GM12878 (cell line): ENCODE measurements around the gene PRM3. TPM values are rescaled to one million over a fixed set of nuclear protein-coding genes. Genes with fewer than 3 reads are reported as not detected.

ENCODE experiments used
- BRCA1 ChIP-seq: IDR thresholded peaks from 2 replicates; pipeline ENCODE4 v1.6.1; 2011; ENCODE audit warnings: low read depth, low read length, improper control_type of control experiment
- EED ChIP-seq: sonication (generic); IDR thresholded peaks from 2 replicates; pipeline ENCODE4 v1.6.1; 2016; ENCODE audit warnings: antibody characterized with exemption, low read depth
- ESRRA ChIP-seq: IDR thresholded peaks from 2 replicates; pipeline ENCODE4 v1.6.1; 2012; ENCODE audit warnings: mild to moderate bottlenecking, low read length, improper control_type of control experiment
- ETV6 ChIP-seq, 2 experiments: fragments of 450-650 bp in 1 of 2; IDR thresholded peaks in 1 of 2; conservative IDR thresholded peaks in 1 of 2; 2 replicates each; pipeline ENCODE4 v1.6.1; 2014; ENCODE audit warnings: antibody characterized with exemption in 1 of 2, borderline replicate concordance in 1 of 2, low read depth in 1 of 2, mild to moderate bottlenecking in 1 of 2, moderate library complexity in 1 of 2
- HCFC1 ChIP-seq: fragments of 150-350 bp; IDR thresholded peaks from 2 replicates; pipeline ENCODE4 v1.6.1; 2014; ENCODE audit warnings: low read length
- IKZF1 ChIP-seq: fragments of 450-650 bp; conservative IDR thresholded peaks from 2 replicates; pipeline ENCODE4 v1.6.1; 2017; ENCODE audit warnings: antibody characterized with exemption, mild to moderate bottlenecking
- MEF2A ChIP-seq: IDR thresholded peaks from 2 replicates; pipeline ENCODE4 v1.6.1; 2011; ENCODE audit warnings: low read depth, mild to moderate bottlenecking, low read length, moderate library complexity; ENCODE audit not compliant: insufficient read depth
- POLR2A ChIP-seq: IDR thresholded peaks from 2 replicates; pipeline ENCODE4 v1.6.1; 2011; ENCODE audit warnings: low read depth, mild to moderate bottlenecking, low read length
- POLR2AphosphoS2 ChIP-seq: IDR thresholded peaks from 2 replicates; pipeline ENCODE4 v1.6.1; 2011; ENCODE audit warnings: low read depth, mild to moderate bottlenecking, low read length, improper control_type of control experiment, moderate library complexity
- POLR2AphosphoS5 ChIP-seq: IDR thresholded peaks from 2 replicates; pipeline ENCODE4 v1.6.1; 2011; ENCODE audit warnings: mild to moderate bottlenecking, low read length, inconsistent platforms
- POU2F2 ChIP-seq: IDR thresholded peaks from 3 replicates; pipeline ENCODE4 v1.6.1; 2011; ENCODE audit warnings: low read depth, mild to moderate bottlenecking, low read length, borderline replicate concordance
- WRNIP1 ChIP-seq: IDR thresholded peaks from 2 replicates; pipeline ENCODE4 v1.6.1; 2011; ENCODE audit warnings: low read depth, low read length, improper control_type of control experiment, borderline replicate concordance
- polyA plus RNA-seq, 11 experiments: library from polyadenylated mRNA; depleted of rRNA in 4 of 11; unstranded in 6 of 11; stranded (reverse) in 5 of 11; fragments of >200 nt; fragmentation: Nextera tagmentation in 4 of 11; fragmentation: Illumina TruSeq in 1 of 11; extraction: Ambion mirVana in 4 of 11; extraction: Trizol in 1 of 11; gene quantifications; 1 replicate in 1 of 11; 2 replicates in 10 of 11; pipeline versions ENCODE4 v1.2.1 to v1.2.3, GENCODE V29; 2011 to 2016; ENCODE audit warnings: inconsistent platforms in 2 of 11, missing spikeins in 2 of 11, low read depth in 1 of 11
- total RNA-seq, 4 experiments: library from RNA; depleted of rRNA in 3 of 4; stranded (reverse); fragments of >200 nt in 3 of 4; fragmentation: Illumina TruSeq in 1 of 4; extraction: Trizol in 1 of 4; gene quantifications; 2 replicates each; pipeline versions ENCODE4 v1.2.1 to v1.2.3, GENCODE V29; 2013 to 2021
- TF ChIP-seq, protein P1 (sequence below): fragments of 450-650 bp; IDR thresholded peaks from 2 replicates; pipeline ENCODE4 v1.6.1; 2017; ENCODE audit warnings: mild to moderate bottlenecking, moderate library complexity
- TF ChIP-seq, protein P2 (sequence below): fragments of 450-650 bp; IDR thresholded peaks from 2 replicates; pipeline ENCODE4 v1.6.1; 2016; ENCODE audit warnings: mild to moderate bottlenecking

The PRM3 gene
- total and polyA plus RNA-seq, 10 of the 15 experiments (the other 5 are each of a cell fraction or from before 2014, with no cell fraction given): not detected

DNA sequence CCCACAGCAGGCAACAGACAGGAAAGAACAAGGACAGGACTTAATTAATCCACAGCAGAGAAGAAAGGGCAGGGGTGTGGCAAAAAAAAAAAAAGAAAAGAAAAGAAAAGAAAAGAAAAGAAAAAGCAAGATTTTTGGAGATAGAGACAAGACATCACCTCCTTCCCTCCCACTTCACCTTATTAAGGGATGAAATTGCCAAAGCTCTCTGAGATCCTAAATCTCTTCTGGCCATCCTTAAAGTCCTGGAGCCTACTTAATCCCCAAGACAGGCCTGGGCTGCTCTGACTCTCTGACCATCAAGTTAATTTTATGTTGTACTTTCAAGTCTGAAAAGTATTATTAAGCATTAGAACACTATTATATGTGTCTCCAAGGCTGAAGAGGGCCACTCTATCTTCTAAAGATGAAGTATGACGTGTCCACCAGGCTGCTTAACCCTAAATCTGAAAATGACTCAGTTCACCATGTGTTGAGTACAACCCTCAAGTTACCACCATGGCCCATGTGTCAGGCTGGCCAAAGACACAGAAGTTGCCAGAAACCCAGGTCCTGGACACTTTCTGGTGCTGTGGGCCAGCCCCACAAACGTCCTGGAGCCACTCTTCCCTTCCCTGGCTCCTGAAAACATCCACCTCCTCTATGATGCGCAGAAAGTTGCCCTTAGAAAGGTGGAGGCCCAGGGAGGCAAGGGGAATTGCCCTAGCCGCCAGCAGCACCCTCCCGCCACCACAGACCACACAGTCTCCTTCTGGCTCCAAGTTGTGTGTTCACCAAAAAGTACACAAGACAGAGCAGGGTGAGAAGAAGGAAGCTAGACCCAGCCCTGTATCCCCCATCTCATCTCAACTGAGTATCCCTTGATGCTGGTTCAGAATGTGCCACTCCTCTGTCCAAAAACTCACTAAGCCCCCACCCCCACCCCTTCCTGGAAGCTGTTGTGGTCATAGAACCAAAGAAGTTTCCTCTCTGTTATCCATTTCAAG is 20.1 kb downstream of the PRM3 start (continued):
- TF ChIP-seq IKZF1: peak; percentile 39; the same call in 1 of the 2 replicates
- TF ChIP-seq, protein P1, sequence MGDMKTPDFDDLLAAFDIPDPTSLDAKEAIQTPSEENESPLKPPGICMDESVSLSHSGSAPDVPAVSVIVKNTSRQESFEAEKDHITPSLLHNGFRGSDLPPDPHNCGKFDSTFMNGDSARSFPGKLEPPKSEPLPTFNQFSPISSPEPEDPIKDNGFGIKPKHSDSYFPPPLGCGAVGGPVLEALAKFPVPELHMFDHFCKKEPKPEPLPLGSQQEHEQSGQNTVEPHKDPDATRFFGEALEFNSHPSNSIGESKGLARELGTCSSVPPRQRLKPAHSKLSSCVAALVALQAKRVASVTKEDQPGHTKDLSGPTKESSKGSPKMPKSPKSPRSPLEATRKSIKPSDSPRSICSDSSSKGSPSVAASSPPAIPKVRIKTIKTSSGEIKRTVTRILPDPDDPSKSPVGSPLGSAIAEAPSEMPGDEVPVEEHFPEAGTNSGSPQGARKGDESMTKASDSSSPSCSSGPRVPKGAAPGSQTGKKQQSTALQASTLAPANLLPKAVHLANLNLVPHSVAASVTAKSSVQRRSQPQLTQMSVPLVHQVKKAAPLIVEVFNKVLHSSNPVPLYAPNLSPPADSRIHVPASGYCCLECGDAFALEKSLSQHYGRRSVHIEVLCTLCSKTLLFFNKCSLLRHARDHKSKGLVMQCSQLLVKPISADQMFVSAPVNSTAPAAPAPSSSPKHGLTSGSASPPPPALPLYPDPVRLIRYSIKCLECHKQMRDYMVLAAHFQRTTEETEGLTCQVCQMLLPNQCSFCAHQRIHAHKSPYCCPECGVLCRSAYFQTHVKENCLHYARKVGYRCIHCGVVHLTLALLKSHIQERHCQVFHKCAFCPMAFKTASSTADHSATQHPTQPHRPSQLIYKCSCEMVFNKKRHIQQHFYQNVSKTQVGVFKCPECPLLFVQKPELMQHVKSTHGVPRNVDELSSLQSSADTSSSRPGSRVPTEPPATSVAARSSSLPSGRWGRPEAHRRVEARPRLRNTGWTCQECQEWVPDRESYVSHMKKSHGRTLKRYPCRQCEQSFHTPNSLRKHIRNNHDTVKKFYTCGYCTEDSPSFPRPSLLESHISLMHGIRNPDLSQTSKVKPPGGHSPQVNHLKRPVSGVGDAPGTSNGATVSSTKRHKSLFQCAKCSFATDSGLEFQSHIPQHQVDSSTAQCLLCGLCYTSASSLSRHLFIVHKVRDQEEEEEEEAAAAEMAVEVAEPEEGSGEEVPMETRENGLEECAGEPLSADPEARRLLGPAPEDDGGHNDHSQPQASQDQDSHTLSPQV: no peak
- TF ChIP-seq ESRRA: no peak
- TF ChIP-seq BRCA1: no peak
- TF ChIP-seq, protein P2, sequence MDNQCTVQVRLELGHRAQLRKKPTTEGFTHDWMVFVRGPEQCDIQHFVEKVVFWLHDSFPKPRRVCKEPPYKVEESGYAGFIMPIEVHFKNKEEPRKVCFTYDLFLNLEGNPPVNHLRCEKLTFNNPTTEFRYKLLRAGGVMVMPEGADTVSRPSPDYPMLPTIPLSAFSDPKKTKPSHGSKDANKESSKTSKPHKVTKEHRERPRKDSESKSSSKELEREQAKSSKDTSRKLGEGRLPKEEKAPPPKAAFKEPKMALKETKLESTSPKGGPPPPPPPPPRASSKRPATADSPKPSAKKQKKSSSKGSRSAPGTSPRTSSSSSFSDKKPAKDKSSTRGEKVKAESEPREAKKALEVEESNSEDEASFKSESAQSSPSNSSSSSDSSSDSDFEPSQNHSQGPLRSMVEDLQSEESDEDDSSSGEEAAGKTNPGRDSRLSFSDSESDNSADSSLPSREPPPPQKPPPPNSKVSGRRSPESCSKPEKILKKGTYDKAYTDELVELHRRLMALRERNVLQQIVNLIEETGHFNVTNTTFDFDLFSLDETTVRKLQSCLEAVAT: peak; percentile 55
- no peak for TF ChIP-seq MEF2A
- peak; percentile 54; the same call in 1 of the 2 replicates for TF ChIP-seq POLR2A
- TF ChIP-seq EED: peak; percentile 24; the same call in 1 of the 2 replicates
- TF ChIP-seq POU2F2: peak; percentile 43; the same call in 1 of the 3 replicates
- TF ChIP-seq ETV6 (conservative IDR thresholded peaks at IDR 0.05 in 1 of 2, IDR thresholded peaks at IDR 0.05 in 1 of 2; ENCODE audit: borderline replicate concordance in 1 of 2, low read depth in 1 of 2): no peak
- peak; percentile 63 for TF ChIP-seq POLR2AphosphoS2
- TF ChIP-seq POLR2AphosphoS5: peak; percentile 92
- no peak for TF ChIP-seq HCFC1
- 0 out of 2 replicates have a peak, but pooled peaks have one; percentile 13 for TF ChIP-seq WRNIP1
